Measurements from ENCODE around the gene RNASE7. TPM values are rescaled to one million over a fixed set of nuclear protein-coding genes. Genes with fewer than 3 reads are reported as not detected.

Gene RNASE7
- total RNA-seq, 2 experiments from 2014 or later: not detected

Small RNAs within 50 kb of the gene (microRNA-seq; reads per million reads assigned to microRNA genes)
- gene MIR6717 (ENCODE audit: borderline microRNAs expressed, borderline replicate concordance): not detected

Other genes with a start within 250 kb of the RNASE7 start
- not detected for gene RNASE1, start 239.5 kb upstream of the RNASE7 start, total RNA-seq
- not detected for gene RNASE3, start 151.0 kb upstream of the RNASE7 start, total RNA-seq
- gene RNASE2, start 86.9 kb upstream of the RNASE7 start, total RNA-seq: not detected
- gene METTL17, start 52.4 kb upstream of the RNASE7 start, total RNA-seq: 10 to 100 TPM; 90.9 to 97.5 TPM
- not detected for gene SLC39A2, start 43.1 kb upstream of the RNASE7 start, total RNA-seq
- gene NDRG2, start 17.3 kb upstream of the RNASE7 start, total RNA-seq: 1 to 10 TPM; 8.4 to 8.8 TPM
- not detected for gene TPPP2, start 12.1 kb upstream of the RNASE7 start, total RNA-seq
- not detected for gene RNASE13, start 7.6 kb upstream of the RNASE7 start, total RNA-seq
- not detected for gene RNASE8, start 15.5 kb downstream of the RNASE7 start, total RNA-seq
- gene ARHGEF40, start 27.9 kb downstream of the RNASE7 start, total RNA-seq: not detected
- gene ZNF219, start 56.3 kb downstream of the RNASE7 start, total RNA-seq: 1 to 10 TPM; 8.3 to 9.2 TPM
- gene TMEM253, start 58.7 kb downstream of the RNASE7 start, total RNA-seq: not detected
- gene OR5AU1, start 113.7 kb downstream of the RNASE7 start, total RNA-seq: not detected
- 1,000 to 10,000 TPM; 1,252 to 1,377 TPM for gene HNRNPC, start 227.1 kb downstream of the RNASE7 start, total RNA-seq
- gene RPGRIP1, start 237.7 kb downstream of the RNASE7 start, total RNA-seq: not detected

Data from activated naive CD4-positive, alpha-beta T cell treated with anti-CD3 and anti-CD28 coated beads for 36 hours (primary cell).